ENCODE results near the gene ADCK2.
A peak's percentile ranks its signal among the peaks of the same experiment; 100 is the strongest.
"Not testable (repeated sequence)": the region's sequence is repeated elsewhere in the genome, so short reads cannot be mapped to it uniquely, and the experiment has no call there.

Gene ADCK2

DNA sequence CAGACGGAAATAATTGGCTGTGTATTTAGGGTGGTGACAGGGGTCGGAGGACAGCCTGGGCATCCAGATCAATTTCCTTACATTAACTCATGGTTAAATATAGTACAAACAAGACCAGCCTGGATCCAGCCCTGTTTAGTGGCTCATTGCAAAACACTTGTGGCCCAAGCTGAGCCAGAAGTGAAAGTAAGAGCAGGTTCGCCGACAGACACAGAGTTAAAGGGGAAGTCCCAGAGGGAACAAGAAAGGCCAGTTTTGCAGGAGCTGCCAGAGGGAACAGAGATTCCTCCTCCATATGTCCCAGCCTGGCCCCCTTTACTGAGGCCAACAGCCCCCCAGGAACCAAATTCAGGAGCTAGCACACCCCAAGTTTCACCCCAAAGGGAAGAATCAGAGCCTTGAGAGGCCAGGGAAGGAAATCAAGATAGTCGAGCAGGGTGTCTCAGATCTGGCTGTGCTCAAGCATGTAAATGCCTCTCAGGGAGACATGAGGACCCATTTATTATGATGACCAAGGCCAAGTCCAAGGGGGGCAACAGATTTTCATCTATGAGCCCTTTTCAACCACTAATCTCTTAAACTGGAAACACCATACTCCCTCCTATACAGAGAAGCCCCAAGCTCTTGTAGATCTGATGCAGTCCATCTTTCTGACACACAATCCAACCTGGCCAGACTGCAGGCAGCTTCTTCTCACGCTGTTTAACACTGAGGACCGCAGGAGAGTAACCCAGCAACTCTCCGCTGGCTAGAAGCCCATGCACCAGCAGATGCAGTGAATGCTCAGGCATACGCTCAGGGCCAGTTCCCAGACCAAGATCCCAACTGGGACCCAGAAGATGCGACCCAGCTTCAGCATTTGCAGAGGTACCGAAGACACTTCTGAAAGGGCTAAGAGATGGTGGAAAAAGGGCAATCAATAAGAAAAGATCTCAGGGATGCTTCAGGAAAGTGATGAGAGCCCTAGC, 15.9 kb upstream of the ADCK2 start:
- peaks cover 16% of the 10 kb centered on the region for H3K4me1 Mint-ChIP-seq (ENCODE audit: low read depth)
- no peak overlapping the region for H3K27ac Mint-ChIP-seq
- no peaks in the 10 kb centered on the region for H3K36me3 Mint-ChIP-seq (ENCODE audit: low read depth)
- peak overlapping the region; percentile 74 for H3K4me3 Mint-ChIP-seq
- peaks cover 57% of the 10 kb centered on the region for H3K27me3 Mint-ChIP-seq (ENCODE audit: low read depth)
- H3K9me3 Mint-ChIP-seq: no peaks in the 10 kb centered on the region

- H3K4me3 Mint-ChIP-seq: no peak overlapping the region
- no peaks in the 10 kb centered on the region for H3K36me3 Mint-ChIP-seq (ENCODE audit: low read depth)
- peaks cover 56% of the 10 kb centered on the region for H3K27me3 Mint-ChIP-seq (ENCODE audit: low read depth)
- H3K27ac Mint-ChIP-seq: no peak overlapping the region
- H3K4me1 Mint-ChIP-seq (ENCODE audit: low read depth): peaks cover 16% of the 10 kb centered on the region
- no peaks in the 10 kb centered on the region for H3K9me3 Mint-ChIP-seq
Measured at GRCh38 chr7:140657891-140658290, 14.9 kb upstream of the ADCK2 start.

DNA sequence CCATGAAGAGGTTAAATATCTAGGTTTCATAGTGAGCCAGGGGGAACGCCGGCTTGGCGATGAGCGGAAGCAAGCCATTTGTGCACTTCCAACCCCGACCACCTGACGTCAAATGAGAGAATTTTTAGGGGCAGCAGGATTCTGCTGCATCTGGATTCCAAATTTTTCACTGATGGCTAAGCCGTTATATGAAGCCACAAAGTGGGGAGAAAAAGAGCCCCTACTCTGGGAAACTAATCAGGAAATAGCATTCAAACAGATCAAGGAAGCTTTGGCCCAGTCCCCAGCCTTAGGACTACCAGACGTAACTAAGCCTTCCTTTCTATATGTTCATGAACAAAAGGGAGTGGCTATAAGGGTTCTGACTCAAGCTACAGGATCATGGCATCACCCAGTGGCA, 12.9 kb upstream of the ADCK2 start:
- peaks cover 62% of the 10 kb centered on the region for H3K27me3 Mint-ChIP-seq (ENCODE audit: low read depth)
- no peak overlapping the region for H3K27ac Mint-ChIP-seq
- H3K4me3 Mint-ChIP-seq: no peak overlapping the region
- no peaks in the 10 kb centered on the region for H3K36me3 Mint-ChIP-seq (ENCODE audit: low read depth)
- no peaks in the 10 kb centered on the region for H3K9me3 Mint-ChIP-seq
- H3K4me1 Mint-ChIP-seq (ENCODE audit: low read depth): peaks cover 11% of the 10 kb centered on the region

DNA sequence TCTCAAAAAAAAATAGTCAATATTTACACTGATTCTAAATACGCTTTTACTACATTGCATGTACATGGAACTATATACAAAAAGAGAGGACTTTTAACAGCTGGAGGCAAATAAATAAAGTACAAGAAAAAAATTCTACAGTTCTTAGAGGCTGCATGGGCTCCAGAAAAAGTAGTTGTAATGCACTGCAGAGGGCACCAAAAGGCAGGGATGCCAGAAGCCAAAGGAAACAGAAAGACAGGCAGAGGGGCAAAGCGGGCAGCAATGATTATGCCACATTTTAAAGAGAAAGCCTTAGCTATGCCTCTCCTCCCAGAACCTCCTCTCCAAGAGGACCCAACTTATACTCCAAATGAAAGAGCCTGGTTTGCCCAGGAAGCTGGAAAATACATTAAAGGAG, 11.6 kb upstream of the ADCK2 start:
- Mint-ChIP-seq H3K4me3 (no peak overlapping the region), H3K27ac (no peak overlapping the region), H3K9me3 (no peaks in the 10 kb centered on the region), H3K36me3 (ENCODE audit: low read depth) (no peaks in the 10 kb centered on the region), H3K4me1 (ENCODE audit: low read depth) (peaks cover 6% of the 10 kb centered on the region), H3K27me3 (ENCODE audit: low read depth) (peaks cover 65% of the 10 kb centered on the region)

GRCh38 chr7:140662938-140663337, 9.8 kb upstream of the ADCK2 start:
- not testable (repeated sequence) for H3K9me3 Mint-ChIP-seq; H3K4me3 Mint-ChIP-seq; H3K36me3 Mint-ChIP-seq (ENCODE audit: low read depth); H3K27ac Mint-ChIP-seq; H3K4me1 Mint-ChIP-seq (ENCODE audit: low read depth)
- peaks cover 60% of the 10 kb centered on the region for H3K27me3 Mint-ChIP-seq (ENCODE audit: low read depth)

- H3K4me3 Mint-ChIP-seq: no peak overlapping the region
- peaks cover 44% of the 10 kb centered on the region for H3K27me3 Mint-ChIP-seq (ENCODE audit: low read depth)
- H3K27ac Mint-ChIP-seq: no peak overlapping the region
- peaks cover 5% of the 10 kb centered on the region for H3K4me1 Mint-ChIP-seq (ENCODE audit: low read depth)
- H3K9me3 Mint-ChIP-seq: no peaks in the 10 kb centered on the region
- H3K36me3 Mint-ChIP-seq (ENCODE audit: low read depth): no peaks in the 10 kb centered on the region
Measured at GRCh38 chr7:140667476-140667875, 5.3 kb upstream of the ADCK2 start.

GRCh38 chr7:140668641-140669040, 4.1 kb upstream of the ADCK2 start:
- Mint-ChIP-seq H3K4me1 (ENCODE audit: low read depth) (peaks cover 6% of the 10 kb centered on the region), H3K27me3 (ENCODE audit: low read depth) (peaks cover 37% of the 10 kb centered on the region), H3K27ac (no peak overlapping the region), H3K9me3 (no peaks in the 10 kb centered on the region), H3K36me3 (ENCODE audit: low read depth) (no peaks in the 10 kb centered on the region), H3K4me3 (no peak overlapping the region)

GRCh38 chr7:140669352-140669751, 3.4 kb upstream of the ADCK2 start:
- H3K4me3 Mint-ChIP-seq: no peak overlapping the region

DNA sequence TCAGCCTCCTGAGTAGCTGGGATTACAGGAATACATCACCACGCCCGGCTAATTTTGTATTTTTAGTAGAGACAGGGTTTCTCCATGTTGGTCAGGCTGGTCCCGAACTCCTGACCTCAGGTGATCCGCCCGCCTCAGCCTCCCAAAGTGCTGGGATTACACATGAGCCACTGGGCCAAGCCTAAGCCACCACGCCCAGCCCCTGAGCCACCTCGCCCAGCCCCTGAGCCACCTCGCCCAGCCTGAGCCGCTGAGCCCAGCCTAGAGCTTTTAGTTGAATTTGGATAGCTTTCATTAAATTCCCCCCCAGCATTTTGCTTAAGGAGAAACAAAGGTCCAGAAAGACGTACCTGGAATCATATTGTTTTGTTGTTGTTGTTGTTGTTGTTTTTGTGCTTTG, 2.9 kb upstream of the ADCK2 start:
- not testable (repeated sequence) for H3K36me3 Mint-ChIP-seq (ENCODE audit: low read depth); H3K4me3 Mint-ChIP-seq; H3K9me3 Mint-ChIP-seq; H3K27ac Mint-ChIP-seq
- peaks cover 15% of the 10 kb centered on the region for H3K4me1 Mint-ChIP-seq (ENCODE audit: low read depth)
- peaks cover 27% of the 10 kb centered on the region for H3K27me3 Mint-ChIP-seq (ENCODE audit: low read depth)

More at GRCh38 chr7:140669352-140669751, 3.4 kb upstream of the ADCK2 start:
- Mint-ChIP-seq H3K36me3 (ENCODE audit: low read depth) (no peaks in the 10 kb centered on the region), H3K4me1 (ENCODE audit: low read depth) (peaks cover 10% of the 10 kb centered on the region), H3K27me3 (ENCODE audit: low read depth) (peaks cover 30% of the 10 kb centered on the region), H3K27ac (no peak overlapping the region), H3K9me3 (no peaks in the 10 kb centered on the region)

GRCh38 chr7:140670343-140670935, 2.3 kb upstream of the ADCK2 start:
- Mint-ChIP-seq H3K27ac (no peak overlapping the region), H3K9me3 (no peaks in the 10 kb centered on the region), H3K27me3 (ENCODE audit: low read depth) (peaks cover 21% of the 10 kb centered on the region), H3K36me3 (ENCODE audit: low read depth) (no peaks in the 10 kb centered on the region), H3K4me3 (no peak overlapping the region), H3K4me1 (ENCODE audit: low read depth) (peaks cover 19% of the 10 kb centered on the region)

- H3K27ac Mint-ChIP-seq: peak overlapping the region; percentile 63
- peaks cover 3% of the 10 kb centered on the region for H3K36me3 Mint-ChIP-seq (ENCODE audit: low read depth)
- peak overlapping the region; percentile 72 for H3K4me3 Mint-ChIP-seq
- H3K4me1 Mint-ChIP-seq (ENCODE audit: low read depth): peaks cover 23% of the 10 kb centered on the region
- peaks cover 8% of the 10 kb centered on the region for H3K27me3 Mint-ChIP-seq (ENCODE audit: low read depth)
- no peaks in the 10 kb centered on the region for H3K9me3 Mint-ChIP-seq
Measured at GRCh38 chr7:140671966-140672365, 779 bp upstream of the ADCK2 start.

DNA sequence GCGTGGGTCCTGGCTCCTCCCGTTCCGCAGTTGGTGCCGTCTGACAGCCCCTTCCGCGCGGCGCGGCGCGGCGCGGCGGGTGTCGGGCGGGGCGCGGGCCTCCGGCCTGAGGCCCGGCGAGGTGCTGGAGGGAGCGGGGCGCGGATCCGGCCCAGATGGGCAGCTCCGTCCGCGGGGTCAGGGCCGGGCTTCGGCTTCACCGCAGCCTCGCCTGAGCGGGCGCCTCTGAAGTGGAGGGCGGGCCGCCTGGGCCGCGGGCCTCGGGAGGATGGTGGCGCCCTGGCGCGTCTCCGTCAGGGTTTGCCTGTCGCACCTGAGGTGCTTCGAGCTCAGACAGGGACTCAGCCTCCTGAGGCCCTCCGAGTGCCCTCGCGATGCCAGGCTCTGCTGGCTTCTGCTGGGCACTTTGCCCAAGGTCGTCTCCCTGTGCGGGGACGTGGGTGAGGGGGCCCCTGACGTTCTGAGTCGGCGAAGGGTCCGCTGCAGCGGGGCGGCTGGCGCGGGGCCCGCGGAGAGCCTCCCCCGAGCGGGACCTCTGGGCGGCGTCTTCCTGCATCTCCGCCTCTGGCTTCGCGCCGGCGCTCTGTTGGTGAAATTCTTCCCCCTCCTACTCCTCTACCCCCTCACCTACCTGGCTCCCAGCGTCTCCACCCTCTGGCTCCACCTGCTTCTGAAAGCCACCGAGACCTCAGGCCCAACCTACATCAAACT, 473 bp downstream of the ADCK2 start:
- Mint-ChIP-seq H3K27ac (peak overlapping the region; percentile 88), H3K27me3 (ENCODE audit: low read depth) (peaks cover under 1% of the 10 kb centered on the region), H3K36me3 (ENCODE audit: low read depth) (peaks cover 9% of the 10 kb centered on the region)

GRCh38 chr7:140673774-140674155, 1.0 kb downstream of the ADCK2 start:
- H3K27ac Mint-ChIP-seq: peak overlapping the region; percentile 88
- no peaks in the 10 kb centered on the region for H3K9me3 Mint-ChIP-seq
- peaks cover 23% of the 10 kb centered on the region for H3K4me1 Mint-ChIP-seq (ENCODE audit: low read depth)
- H3K4me3 Mint-ChIP-seq: peak overlapping the region; percentile 86
- no peaks in the 10 kb centered on the region for H3K27me3 Mint-ChIP-seq (ENCODE audit: low read depth)
- peaks cover 10% of the 10 kb centered on the region for H3K36me3 Mint-ChIP-seq (ENCODE audit: low read depth)

More for the DNA sequence above, 473 bp downstream of the ADCK2 start:
- Mint-ChIP-seq H3K4me1 (ENCODE audit: low read depth) (peaks cover 23% of the 10 kb centered on the region), H3K4me3 (peak overlapping the region; percentile 86), H3K9me3 (no peaks in the 10 kb centered on the region)

GRCh38 chr7:140674356-140674800, 1.6 kb downstream of the ADCK2 start:
- Mint-ChIP-seq H3K9me3 (no peaks in the 10 kb centered on the region), H3K4me3 (peak overlapping the region; percentile 86), H3K27me3 (ENCODE audit: low read depth) (no peaks in the 10 kb centered on the region), H3K36me3 (ENCODE audit: low read depth) (peaks cover 13% of the 10 kb centered on the region), H3K4me1 (ENCODE audit: low read depth) (peaks cover 23% of the 10 kb centered on the region), H3K27ac (peak overlapping the region; percentile 56)

Measured in T-helper 1 cell treated with Interleukin-12 subunit alpha and Interleukin-12 subunit beta and Interleukin-4 antibody, amounts not matched to agents 30 μg/mL and 1 μg/mL, for 36 hours (primary cell).